OCI-LY1 (cell line): ENCODE measurements around the gene TNNT2.

Source experiments
- CTCF ChIP-seq: fragments of 200-600 bp; sonication (generic), shearing (Covaris generic); IDR thresholded peaks from 2 replicates; pipeline ENCODE4 v1.5.1; 2017; ENCODE audit warnings: mild to moderate bottlenecking, antibody characterized with exemption, low read length, moderate library complexity, mixed read lengths
- EZH2 ChIP-seq: fragments of 200-600 bp; sonication (generic), shearing (Covaris generic); IDR thresholded peaks from 2 replicates; pipeline ENCODE4 v1.8.0; 2017; ENCODE audit warnings: borderline replicate concordance, mixed run types, mild to moderate bottlenecking, antibody characterized with exemption, low read length, moderate library complexity, mixed read lengths

DNA sequence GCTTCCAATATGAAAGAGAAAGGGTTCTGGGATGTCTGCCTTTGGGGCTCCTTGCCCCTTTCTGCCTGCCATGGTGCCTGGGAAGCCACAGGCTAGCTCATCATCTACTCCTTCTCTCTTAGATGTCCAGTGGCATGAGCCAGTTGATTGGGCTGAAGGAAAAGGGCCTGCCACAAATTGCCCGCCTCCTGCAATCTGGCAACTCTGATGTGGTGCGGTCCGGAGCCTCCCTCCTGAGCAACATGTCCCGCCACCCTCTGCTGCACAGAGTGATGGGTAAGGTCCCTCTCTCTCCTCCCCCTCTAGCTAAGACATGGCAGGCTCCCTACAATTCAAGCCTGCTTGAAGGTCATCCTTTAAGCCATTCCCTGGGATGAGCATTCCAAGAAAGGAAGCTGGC is 53.2 kb downstream of the TNNT2 start:
- TF ChIP-seq CTCF (no peak), EZH2 (no peak)
